HCT116 (cell line): ENCODE measurements around the gene TNIK. TPM values are rescaled to one million over a fixed set of nuclear protein-coding genes. Genes with fewer than 3 reads are reported as not detected.

Experiments
- ATAC-seq: fragments of 200-7000 bp; cut with Tn5 transposase; 2 replicates; pipeline ENCODE4 v1.9.1; 2020; ENCODE audit warnings: mild to moderate bottlenecking, moderate library complexity
- BruUV-seq: library from RNA; stranded (reverse); fragments of 400-500 nt; replicated peaks from 2 replicates; lab custom pipeline; 2021; lab: Mats Ljungman, UMichigan
- CTCF ChIA-PET: fragments of 300-600 bp; sonication (Branson Sonifier 250); formaldehyde crosslinking; loops from one replicate; lab custom pipeline; 2021; ENCODE audit warnings: antibody characterized with exemption; lab: Charles Lee
- POLR2A ChIA-PET: fragments of 300-600, 350-600 bp; sonication (Branson Sonifier 250); formaldehyde crosslinking; loops from one replicate; lab custom pipeline; 2021; ENCODE audit warnings: antibody characterized with exemption; lab: Charles Lee
- RAD21 ChIA-PET, 2 experiments: fragments of 300-600 bp; sonication (Branson Sonifier 250); formaldehyde crosslinking; loops; one replicate each; lab custom pipeline; 2023; ENCODE audit warnings: low total read pairs in 2 of 2; ENCODE audit not compliant: uncharacterized antibody in 2 of 2, unreplicated experiment in 2 of 2, low non-redundant PET in 1 of 2; lab: Charles Lee
- DNase-seq: peaks from one replicate; pipeline ENCODE4 v3.0.0-alpha.2; 2010; ENCODE audit warnings: low read depth, low spot score
- H2AFZ ChIP-seq: fragments of 200-600 bp; shearing (Covaris generic), sonication (generic); 2 replicates; pipeline ENCODE4 v1.6.1; 2017; ENCODE audit warnings: low read depth, mixed run types, mixed read lengths, antibody characterized with exemption, low read length; ENCODE audit not compliant: poor library complexity, severe bottlenecking
- H3K27ac ChIP-seq: 2 replicates; pipeline ENCODE4 v1.5.1; 2012; ENCODE audit warnings: low read depth, low read length
- H3K27me3 ChIP-seq: fragments of 200-600 bp; sonication (generic); 2 replicates; pipeline ENCODE4 v1.6.1; 2016; ENCODE audit warnings: mixed run types, low read length, mixed read lengths; ENCODE audit not compliant: insufficient read depth
- H3K36me3 ChIP-seq, 2 experiments: fragments of 200-500 bp in 1 of 2; fragments of 200-600 bp in 1 of 2; sonication (Bioruptor generic) in 1 of 2; sonication (generic) in 1 of 2; 2 replicates each; pipeline versions ENCODE4 v1.5.1 to v1.6.1; 2014 to 2016; ENCODE audit warnings: low read length in 2 of 2, inconsistent platforms in 1 of 2, mixed read lengths in 1 of 2, mixed run types in 1 of 2; ENCODE audit not compliant: insufficient read depth in 2 of 2, control insufficient read depth in 1 of 2
- H3K4me1 ChIP-seq, 2 experiments: fragments of 200-600 bp in 1 of 2; sonication (generic) in 1 of 2; 2 replicates each; pipeline versions ENCODE4 v1.5.1 to v1.6.1; 2012 to 2017; ENCODE audit warnings: low read length in 2 of 2, inconsistent platforms in 1 of 2, mild to moderate bottlenecking in 1 of 2, mixed read lengths in 1 of 2, mixed run types in 1 of 2, moderate library complexity in 1 of 2; ENCODE audit not compliant: insufficient read depth in 2 of 2, control insufficient read depth in 1 of 2
- H3K4me2 ChIP-seq: fragments of 200-600 bp; sonication (generic); 2 replicates; pipeline ENCODE4 v1.6.1; 2017; ENCODE audit warnings: mixed run types, low read length, mixed read lengths
- H3K4me3 ChIP-seq, 2 experiments: fragments of 200-600 bp in 1 of 2; sonication (generic) in 1 of 2; replicated peaks in 1 of 2; 2 replicates each; pipeline ENCODE4 v1.5.1; 2011 to 2016; ENCODE audit warnings: low read length in 2 of 2, control low read depth in 1 of 2, low read depth in 1 of 2, mild to moderate bottlenecking in 1 of 2, mixed read lengths in 1 of 2, mixed run types in 1 of 2
- H3K79me2 ChIP-seq: fragments of 200-600 bp; sonication (generic); 2 replicates; pipeline ENCODE4 v1.6.1; 2017; ENCODE audit warnings: mild to moderate bottlenecking, mixed run types, low read length, moderate library complexity, mixed read lengths; ENCODE audit not compliant: insufficient read depth
- H3K9ac ChIP-seq: fragments of 200-600 bp; sonication (generic); 2 replicates; pipeline ENCODE4 v1.6.1; 2016; ENCODE audit warnings: low read length, mixed read lengths
- H3K9me2 ChIP-seq: fragments of 200-600 bp; sonication (generic), shearing (Covaris generic); 2 replicates; pipeline ENCODE4 v1.6.1; 2017; ENCODE audit warnings: mixed run types, mild to moderate bottlenecking, moderate library complexity; ENCODE audit not compliant: insufficient read depth
- H3K9me3 ChIP-seq, 2 experiments: fragments of 200-500 bp in 1 of 2; fragments of 200-600 bp in 1 of 2; sonication (Bioruptor generic) in 1 of 2; sonication (generic) in 1 of 2; 2 replicates each; pipeline ENCODE4 v1.6.1; 2014 to 2017; ENCODE audit warnings: low read length in 2 of 2, mixed read lengths in 2 of 2, inconsistent platforms in 1 of 2, low read depth in 1 of 2, mild to moderate bottlenecking in 1 of 2, mixed run types in 1 of 2, moderate library complexity in 1 of 2; ENCODE audit not compliant: control insufficient read depth in 1 of 2, insufficient read depth in 1 of 2
- H4K20me1 ChIP-seq: fragments of 200-600 bp; sonication (generic), shearing (Covaris generic); 2 replicates; pipeline ENCODE4 v1.6.1; 2017; ENCODE audit warnings: mixed run types, mild to moderate bottlenecking, moderate library complexity; ENCODE audit not compliant: insufficient read depth
- CEBPB ChIP-seq: IDR thresholded peaks from 2 replicates; pipeline ENCODE4 v1.6.1; 2012; ENCODE audit warnings: low read depth
- ELF1 ChIP-seq: IDR thresholded peaks from 2 replicates; pipeline ENCODE4 v1.6.1; 2012; ENCODE audit warnings: low read depth, borderline replicate concordance
- FOSL1 ChIP-seq: IDR thresholded peaks from 2 replicates; pipeline ENCODE4 v1.6.1; 2012; ENCODE audit warnings: low read depth
- REST ChIP-seq: IDR thresholded peaks from 2 replicates; pipeline ENCODE4 v1.6.1; 2012; ENCODE audit warnings: low read depth
- SIN3A ChIP-seq: IDR thresholded peaks from 2 replicates; pipeline ENCODE4 v1.6.1; 2012; ENCODE audit warnings: low read depth
- SP1 ChIP-seq: IDR thresholded peaks from 2 replicates; pipeline ENCODE4 v1.6.1; 2012; ENCODE audit warnings: low read depth
- TCF7L2 ChIP-seq: IDR thresholded peaks from 2 replicates; pipeline ENCODE4 v1.7.0; 2011; ENCODE audit warnings: borderline replicate concordance, inconsistent platforms; ENCODE audit not compliant: insufficient read depth, insufficient read length; ENCODE audit errors: extremely low read depth
- YY1 ChIP-seq: IDR thresholded peaks from 2 replicates; pipeline ENCODE4 v1.6.1; 2011; ENCODE audit warnings: low read length, low read depth, moderate library complexity, mild to moderate bottlenecking; ENCODE audit not compliant: insufficient replicate concordance; ENCODE audit errors: extremely low read depth
- ZBTB33 ChIP-seq: IDR thresholded peaks from 2 replicates; pipeline ENCODE4 v1.6.1; 2011; ENCODE audit warnings: mild to moderate bottlenecking, low read length, moderate library complexity; ENCODE audit not compliant: insufficient replicate concordance; ENCODE audit errors: extremely low read depth
- intact Hi-C: fragments of 100-400 bp; cut with micrococcal nuclease; formaldehyde crosslinking; loops from 2 replicates; pipeline ENCODE4 v1.10.0; 2022
- total RNA-seq: library from RNA; stranded (reverse); gene quantifications from one replicate; pipeline ENCODE4 v1.2.1, GENCODE V29; 2021; ENCODE audit not compliant: unreplicated experiment
- TF ChIP-seq, protein P1 (sequence below): IDR thresholded peaks from 2 replicates; pipeline ENCODE4 v1.6.1; 2012

TNIK gene
- total RNA-seq, 1 experiment from 2014 or later = 24.1 TPM

DNA sequence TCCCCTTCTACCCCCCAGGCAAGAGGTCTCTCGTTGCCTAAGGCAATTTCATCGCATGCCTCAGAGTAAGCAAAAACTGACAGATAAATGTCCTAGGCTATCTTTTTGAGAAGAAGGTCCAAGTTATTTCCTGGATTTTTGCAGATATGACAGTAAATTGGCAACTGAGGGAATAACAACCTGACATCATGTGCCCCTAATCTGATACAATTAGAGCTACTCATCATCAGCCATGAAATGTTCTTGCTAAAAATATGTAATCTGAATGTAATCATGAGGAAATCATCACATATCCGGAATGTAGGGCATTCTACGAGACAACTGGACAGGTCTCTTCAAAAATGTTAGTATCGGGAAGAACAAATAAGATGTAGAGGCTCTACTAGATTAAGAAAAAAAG is 44.1 kb downstream of the TNIK start:
- H3K9me2 ChIP-seq = no peaks in the 10 kb centered on the region
- H3K79me2 ChIP-seq = no peaks in the 10 kb centered on the region
- BruUV-seq = no TSS peak
- no peak overlapping the region for H3K9ac ChIP-seq
- H3K9me3 ChIP-seq = no peaks in the 10 kb centered on the region
- intact Hi-C loops = no loop called here
- H3K4me3 ChIP-seq = no peak overlapping the region
- no peaks in the 10 kb centered on the region for H3K36me3 ChIP-seq
- ChIA-PET CTCF (no interaction called here), POLR2A (no interaction called here), RAD21 (no interaction called here)
- no peak for DNase-seq
- no peaks in the 10 kb centered on the region for H4K20me1 ChIP-seq
- H3K4me1 ChIP-seq = peaks cover 0 to 17% of the 10 kb centered on the region in 2 experiments; a peak in 1 of 4 replicates
- H3K27me3 ChIP-seq = no peaks in the 10 kb centered on the region
- TF ChIP-seq SIN3A (no peak), REST (no peak), ZBTB33 (no peak), TCF7L2 (no peak), SP1 (no peak), CEBPB (no peak), FOSL1 (no peak), ELF1 (no peak), YY1 (no peak)
- TF ChIP-seq, protein P1, sequence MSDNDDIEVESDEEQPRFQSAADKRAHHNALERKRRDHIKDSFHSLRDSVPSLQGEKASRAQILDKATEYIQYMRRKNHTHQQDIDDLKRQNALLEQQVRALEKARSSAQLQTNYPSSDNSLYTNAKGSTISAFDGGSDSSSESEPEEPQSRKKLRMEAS = no peak
- ATAC-seq = no peak
- H2AFZ ChIP-seq = no peak overlapping the region
- no peak overlapping the region for H3K4me2 ChIP-seq
- no peak overlapping the region for H3K27ac ChIP-seq
